SK-MEL-5 (cell line): ENCODE measurements around the gene WIZ. TPM values are rescaled to one million over a fixed set of nuclear protein-coding genes. Genes with fewer than 3 reads are reported as not detected.
"Not testable (repeated sequence)": the region's sequence is repeated elsewhere in the genome, so short reads cannot be mapped to it uniquely, and the experiment has no call there.

Experiments used
- DNase-seq: peaks from one replicate; pipeline ENCODE4 v3.0.0-alpha.2; 2016; ENCODE audit warnings: low read depth, low spot score
- in situ Hi-C: cut with HindIII; loops from 2 replicates; pipeline ENCODE4 v1.10.0; 2016; ENCODE audit warnings: low sequenced_read_pairs, high pct_unique_total_duplicates, low pct_unique_long_range_greater_than_20kb
- total RNA-seq: library from RNA; depleted of rRNA; stranded (reverse); fragments of >200 nt; shearing (Covaris generic); gene quantifications from 2 replicates; pipeline ENCODE4 v1.2.3, GENCODE V29; 2014

The WIZ gene
- total RNA-seq, 1 experiment from 2014 or later: 3.6 TPM

DNA sequence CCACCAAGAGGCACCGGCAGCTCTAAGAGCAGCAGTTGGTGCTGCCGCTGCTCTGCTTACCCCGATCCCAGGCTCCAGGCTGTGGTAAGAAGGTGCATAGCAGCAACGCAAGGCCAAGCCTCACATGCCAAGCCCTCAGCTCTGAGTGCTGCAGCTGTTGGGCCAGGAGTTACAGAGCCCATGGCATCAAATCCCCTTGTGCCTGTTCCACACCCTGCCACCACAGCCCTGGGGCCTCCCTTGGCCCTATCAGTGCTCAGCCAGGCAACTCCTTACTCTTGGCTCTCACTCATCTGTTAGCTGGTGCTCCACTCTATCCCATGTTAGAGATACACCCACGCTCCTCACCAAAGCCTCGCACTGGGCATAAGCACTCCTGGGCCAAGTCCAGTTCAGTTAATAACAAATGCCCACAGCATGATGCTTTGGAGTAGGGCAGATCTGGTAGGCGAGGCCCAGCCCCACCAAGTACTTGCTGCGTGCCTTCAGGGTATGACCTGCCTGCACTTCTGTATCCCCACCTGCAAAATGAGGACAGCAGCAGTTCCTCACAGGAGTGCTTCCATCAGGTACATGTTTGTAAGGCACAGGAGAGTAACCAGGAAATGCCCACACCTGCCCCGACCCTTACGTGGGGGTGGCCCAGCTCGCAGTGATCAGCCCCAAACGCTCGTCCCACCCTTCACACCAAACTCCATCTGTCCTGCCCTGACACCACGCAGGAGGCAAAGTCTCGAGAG is 47.2 kb downstream of the WIZ start:
- in situ Hi-C loops: no loop called here
- no peak for DNase-seq

DNA sequence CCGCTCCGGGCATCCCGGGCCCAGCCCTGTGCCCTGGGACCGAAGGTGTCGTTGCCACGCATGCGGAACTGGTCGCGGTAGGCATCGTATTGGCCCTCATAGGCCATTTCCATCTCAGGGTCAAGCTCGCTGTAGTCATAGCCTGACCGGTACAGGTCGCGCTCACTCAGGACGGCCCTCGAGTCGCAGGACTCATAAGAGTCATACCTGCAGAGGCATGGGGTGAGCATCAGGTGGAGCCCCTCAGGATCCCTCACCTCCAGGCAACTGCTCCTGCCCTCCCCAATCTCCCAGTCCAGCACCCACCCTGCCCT is 48.4 kb downstream of the WIZ start:
- no peak for DNase-seq
- in situ Hi-C loops: no loop called here

DNA sequence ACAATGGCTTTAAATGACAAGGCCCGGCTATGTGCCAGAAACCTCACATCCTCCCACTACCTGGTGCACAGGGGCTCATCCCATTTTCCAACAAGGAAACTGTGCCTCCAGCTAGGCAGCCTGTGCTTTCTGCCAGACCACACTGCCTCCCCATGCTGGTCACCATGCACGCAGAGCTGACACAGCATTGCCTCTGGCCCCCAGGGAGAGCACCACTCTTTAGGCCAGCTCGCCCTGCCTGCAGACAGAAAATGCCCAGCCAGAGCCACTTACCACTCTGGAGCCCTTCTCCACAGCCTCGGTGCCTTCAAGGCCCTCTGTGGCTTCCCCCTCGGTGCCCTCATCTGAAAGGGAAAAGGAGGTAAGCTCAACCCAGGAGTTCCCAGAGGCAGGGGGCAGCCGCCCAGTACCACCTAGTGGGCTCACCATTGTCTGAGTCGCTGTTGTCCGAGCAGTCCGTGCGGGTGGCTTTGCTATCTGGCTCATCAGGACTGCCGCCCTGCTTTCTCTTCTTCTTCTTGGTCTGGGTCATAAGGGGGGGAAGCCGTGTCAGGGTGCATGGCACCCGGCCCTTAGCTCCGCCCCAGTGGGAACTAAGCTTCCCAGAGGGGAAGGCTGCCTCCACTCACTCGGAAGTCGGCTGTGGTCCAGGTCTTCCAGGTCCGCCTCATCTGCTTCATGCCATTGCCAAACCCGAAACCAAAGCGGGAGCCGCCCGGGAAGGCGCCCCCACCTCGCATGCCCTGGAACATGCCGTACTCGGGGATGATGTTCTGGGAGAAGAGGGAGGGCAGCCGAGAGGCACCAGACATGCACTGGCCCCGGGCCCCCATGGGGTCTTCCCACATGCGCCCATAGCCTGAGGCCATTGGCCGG is 49.0 kb downstream of the WIZ start:
- in situ Hi-C loops: no loop called here
- no peak for DNase-seq

DNA sequence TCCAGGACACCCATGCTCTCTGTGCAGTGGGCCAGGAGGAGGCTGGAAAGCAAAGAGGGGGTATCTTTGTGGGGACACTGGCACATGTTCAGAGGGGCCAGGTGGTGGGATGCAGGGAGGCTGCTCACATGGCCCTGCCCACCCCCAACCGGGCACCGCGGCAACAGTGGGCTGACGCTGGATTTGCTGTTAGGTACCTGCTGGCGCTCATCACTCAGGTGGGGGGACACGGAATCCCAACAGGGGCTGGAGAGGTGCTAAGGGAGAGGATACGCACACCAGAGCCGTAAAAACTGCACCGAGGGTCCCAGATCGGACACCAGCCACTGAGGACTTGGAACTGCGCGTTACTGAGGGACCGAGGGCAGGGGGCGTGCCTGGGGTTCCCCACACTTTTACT is 50.1 kb downstream of the WIZ start:
- no peak for DNase-seq
- in situ Hi-C loops: no loop called here

DNA sequence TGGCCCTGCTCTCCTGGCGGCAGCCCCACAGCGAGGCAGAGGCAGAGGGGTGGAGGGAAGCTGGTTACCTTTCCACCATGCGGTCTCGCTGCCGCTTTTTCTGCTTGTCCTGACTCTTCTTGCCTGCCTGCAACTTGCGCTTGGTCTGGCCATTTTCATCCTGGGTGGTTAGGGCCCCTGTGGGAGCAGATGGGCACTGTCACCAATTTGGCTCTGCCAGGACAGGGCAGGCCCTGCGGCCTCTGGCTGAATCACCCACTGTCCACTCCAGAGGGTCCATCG is 50.6 kb downstream of the WIZ start:
- in situ Hi-C loops: no loop called here
- no peak for DNase-seq

DNA sequence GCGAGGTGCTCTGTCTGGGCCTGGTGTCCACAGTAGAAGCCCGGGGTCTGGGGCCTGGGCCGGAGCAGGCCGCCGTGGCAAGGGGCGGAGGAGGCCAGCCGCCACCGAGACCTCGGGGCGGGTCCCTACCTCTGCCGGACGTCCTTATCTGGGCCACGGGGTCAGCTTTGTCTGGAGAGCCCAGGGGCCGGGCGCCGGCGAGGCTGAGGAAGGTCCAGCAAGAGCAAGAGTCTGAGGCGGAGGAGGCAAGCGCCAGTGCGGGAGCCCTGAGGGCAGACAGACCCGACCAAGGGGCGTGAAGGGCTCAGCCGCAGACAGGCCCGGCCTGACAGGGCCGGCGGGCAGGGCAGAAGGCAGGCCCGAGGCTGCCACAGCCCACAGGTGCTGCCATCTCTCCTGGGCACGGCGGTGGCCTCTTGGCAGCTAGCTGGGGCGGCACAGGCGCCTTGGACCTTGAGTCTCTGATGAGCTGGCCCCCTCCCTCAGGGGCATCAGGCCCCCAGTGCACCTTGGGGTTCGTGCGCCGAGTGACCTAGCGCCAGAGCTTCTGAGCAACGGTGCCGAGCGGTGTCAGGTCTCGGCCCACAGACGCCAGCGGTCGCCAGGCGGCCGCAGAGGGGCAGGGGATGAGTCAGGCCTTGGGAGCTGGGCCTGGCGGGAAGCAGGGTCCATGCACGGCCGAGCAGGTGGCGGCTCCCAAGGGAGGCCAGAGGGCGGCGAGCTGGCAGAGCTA is 51.1 kb downstream of the WIZ start:
- DNase-seq: no peak
- in situ Hi-C loops: no loop called here

DNA sequence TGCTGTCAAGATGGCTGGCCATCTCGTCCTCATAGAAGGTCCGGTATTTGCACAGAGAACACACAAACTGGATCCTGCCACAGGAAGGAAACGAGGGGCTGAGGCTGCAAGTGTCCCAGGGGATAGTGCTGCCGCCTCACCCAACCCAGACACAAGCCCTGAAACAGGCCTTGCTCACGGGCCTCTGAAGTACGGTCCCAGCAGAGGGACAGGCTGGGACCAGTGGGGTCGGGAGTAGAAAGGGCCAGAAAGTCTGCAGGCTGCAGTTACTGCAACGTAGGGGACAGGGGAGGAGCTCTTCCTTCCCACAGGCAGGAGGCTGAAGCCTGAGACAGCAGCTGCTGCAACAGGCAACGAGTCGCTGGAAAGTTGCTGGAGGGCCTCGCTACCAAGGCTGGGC is 52.0 kb downstream of the WIZ start:
- no peak for DNase-seq
- in situ Hi-C loops: no loop called here

DNA sequence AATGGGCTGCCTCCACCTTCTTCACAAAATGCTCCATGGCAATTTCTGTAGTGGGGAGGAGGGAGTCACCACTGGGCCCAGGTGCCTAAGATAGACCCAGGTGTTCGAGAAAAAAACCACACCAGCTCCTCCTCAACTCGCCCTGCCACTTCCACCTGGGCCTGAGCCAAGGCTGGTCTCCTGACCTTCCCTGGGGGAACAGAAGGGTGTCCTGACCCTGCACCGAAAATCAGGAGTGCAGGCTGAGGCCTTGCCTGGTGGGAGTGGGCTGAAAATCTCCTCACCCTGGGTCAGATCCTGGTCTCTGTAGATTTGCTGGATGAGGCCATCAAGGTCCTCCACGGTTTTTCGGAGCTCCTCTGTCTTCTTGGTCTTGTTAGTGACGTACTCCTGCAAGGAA is 52.5 kb downstream of the WIZ start:
- in situ Hi-C loops: no loop called here
- no peak for DNase-seq

DNA sequence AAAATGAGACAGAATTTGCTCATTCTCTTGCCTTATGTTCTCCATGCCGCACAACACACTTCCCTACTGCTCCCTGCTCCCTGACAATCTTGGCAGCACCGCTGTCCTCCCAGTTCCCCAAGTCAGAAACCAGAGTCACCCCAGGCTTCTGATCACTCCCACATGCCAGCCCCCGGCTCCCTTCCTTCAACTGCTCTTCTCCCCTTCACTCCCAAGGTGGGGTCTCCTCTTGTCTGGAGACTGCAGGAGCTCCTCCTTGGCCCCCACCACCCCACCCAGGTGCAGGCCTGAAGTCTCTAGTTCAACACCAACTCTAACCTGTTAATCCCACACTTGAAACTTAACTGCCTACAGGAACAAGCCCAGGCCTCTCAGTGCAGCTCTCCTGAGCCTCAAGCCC is 53.3 kb downstream of the WIZ start:
- no peak for DNase-seq
- in situ Hi-C loops: no loop called here

DNA sequence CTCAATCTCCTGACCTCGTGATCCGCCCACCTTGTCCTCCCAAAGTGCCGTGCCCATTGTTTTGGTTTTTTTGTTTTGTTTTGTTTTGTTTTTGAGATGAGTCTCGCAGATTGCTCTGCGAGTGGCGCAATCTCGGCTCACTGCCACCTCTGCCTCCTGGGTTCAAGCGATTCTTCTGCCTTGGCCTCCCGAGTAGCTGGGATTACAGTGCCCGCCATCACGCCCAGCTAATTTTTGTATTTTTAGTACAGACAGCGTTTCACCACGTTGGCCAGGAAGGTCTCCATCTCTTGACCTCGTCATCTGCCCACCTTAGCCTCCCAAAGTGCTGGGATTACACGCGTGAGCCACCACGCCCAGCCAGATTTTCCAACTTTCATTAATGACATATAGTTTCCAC is 54.5 kb downstream of the WIZ start:
- DNase-seq, in situ Hi-C loops: not testable (repeated sequence)

DNA sequence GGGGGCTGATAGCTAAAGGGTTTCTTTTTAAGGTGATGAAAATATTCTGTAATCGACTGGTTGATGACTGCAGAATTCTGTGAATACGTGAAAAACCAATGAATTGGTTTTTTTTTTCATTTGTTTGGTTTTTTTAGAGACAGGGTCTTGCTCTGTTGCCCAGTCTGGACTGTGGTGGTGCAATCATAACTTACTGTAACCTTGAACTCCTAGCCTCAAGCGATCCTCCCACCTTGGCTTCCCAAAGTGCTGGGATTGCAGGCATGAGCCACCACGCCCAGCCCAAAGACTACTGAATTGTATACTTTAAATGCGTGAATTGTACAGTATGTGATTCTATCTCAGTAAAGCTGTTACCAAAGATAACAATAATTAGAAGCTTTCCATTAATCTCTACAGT is 55.3 kb downstream of the WIZ start:
- DNase-seq: no peak
- in situ Hi-C loops: no loop called here

DNA sequence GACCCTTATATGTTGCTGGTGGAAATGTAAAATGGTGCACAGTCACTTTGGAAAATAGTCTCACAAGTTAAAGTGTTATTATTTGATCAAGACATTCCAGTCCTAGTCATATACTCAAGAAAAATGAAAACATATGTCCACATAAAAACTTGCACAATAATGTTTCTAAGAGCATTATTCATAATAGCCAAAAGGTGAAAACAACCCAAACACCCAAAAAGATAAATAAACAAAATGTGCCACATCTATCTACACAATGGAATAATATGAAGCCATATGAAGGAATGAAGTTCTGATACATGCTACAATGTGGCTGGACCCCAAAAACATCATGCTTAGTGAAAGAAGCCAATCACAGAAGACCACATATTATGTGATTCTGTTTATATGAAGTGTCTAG is 55.8 kb downstream of the WIZ start:
- in situ Hi-C loops: no loop called here
- no peak for DNase-seq

DNA sequence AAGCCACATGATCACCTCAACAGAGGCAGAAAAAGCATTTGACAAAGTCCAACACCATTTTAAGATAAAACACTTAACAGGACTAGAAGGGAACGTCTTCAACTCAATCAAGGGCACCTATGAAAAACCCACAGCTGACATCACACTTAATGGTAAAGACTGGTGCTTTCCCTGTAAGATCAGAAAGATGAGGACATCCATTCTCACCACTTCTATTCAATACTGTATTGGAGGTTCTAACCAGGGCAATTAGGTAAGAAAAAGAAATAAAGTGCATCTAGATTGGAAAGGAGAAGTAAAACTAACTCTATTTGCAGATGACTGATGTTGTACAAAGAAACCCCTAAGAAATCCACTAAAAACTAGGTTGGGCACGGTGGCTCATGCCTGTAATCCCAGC is 58.9 kb downstream of the WIZ start:
- in situ Hi-C loops: no loop called here
- no peak for DNase-seq

DNA sequence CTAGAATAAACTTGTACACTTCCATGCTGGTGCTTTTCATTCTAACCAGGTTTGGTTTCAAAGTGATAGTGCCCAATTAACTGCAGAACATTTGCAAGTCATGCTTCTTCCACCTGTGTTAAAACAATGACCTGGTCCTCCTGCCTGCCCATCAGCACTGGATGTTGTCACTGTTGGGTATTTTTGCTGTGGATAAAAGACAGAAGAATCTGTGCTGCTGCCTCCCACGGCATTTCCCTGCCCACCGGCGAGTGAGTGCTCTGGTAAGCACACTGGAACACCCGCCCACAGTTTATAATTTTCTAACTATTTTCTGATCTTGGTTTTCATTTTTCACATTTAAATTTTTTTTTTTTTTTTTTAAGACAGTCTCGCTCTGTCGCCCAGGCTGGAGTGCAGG is 67.9 kb downstream of the WIZ start:
- in situ Hi-C loops: no loop called here
- no peak for DNase-seq

DNA sequence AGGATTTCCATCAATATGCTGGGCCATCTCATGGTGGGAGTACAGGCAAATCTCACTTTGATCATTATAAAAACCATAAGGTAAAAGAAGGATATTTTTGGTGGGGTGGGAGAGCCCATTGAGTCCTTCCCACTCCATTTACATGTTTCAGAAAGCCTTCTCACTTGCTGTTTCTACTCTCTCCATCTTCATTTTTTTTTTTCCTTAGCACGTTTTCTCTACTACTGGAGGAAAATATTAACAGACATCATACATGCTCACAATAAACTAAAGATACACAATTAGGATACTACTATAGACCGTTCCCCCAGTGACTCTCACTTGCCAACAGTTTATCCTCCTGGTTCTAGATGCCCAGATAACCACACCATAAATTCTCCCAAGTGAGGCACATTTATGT is 68.3 kb downstream of the WIZ start:
- DNase-seq: no peak
- in situ Hi-C loops: no loop called here

DNA sequence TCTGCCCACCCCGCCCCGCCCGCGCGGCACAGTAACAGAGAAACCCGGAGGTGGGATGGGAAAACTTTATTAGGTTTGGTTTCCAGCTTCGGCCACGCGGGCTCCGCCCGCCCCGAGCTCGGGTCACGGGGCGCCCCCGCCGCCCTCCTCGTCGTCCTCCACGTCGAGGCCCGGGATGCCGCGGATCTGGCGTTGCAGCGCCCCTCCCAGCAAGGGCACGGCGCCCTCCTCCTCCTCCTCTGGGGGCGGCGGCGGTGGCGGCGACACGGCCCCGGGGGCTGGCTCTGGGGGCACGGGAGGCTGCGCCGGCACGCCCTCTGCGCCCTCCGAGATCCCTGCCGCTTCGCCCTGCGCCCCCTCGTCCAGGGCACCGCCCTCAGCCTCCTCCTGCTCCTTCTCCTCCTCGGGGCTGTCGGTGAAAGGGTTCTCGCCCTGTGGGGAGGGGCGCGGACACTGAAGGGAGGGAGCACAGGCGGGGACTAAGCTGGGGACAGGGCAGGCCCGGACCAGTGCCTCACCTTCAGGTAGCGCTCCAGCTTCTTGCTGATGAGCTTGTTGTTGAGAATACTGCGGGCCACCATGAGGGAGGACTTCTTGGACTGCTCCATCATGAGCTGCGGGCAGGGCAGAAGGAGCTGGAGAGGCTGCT is 69.6 kb downstream of the WIZ start:
- DNase-seq: peak; percentile 43
- in situ Hi-C loops: no loop called here

DNA sequence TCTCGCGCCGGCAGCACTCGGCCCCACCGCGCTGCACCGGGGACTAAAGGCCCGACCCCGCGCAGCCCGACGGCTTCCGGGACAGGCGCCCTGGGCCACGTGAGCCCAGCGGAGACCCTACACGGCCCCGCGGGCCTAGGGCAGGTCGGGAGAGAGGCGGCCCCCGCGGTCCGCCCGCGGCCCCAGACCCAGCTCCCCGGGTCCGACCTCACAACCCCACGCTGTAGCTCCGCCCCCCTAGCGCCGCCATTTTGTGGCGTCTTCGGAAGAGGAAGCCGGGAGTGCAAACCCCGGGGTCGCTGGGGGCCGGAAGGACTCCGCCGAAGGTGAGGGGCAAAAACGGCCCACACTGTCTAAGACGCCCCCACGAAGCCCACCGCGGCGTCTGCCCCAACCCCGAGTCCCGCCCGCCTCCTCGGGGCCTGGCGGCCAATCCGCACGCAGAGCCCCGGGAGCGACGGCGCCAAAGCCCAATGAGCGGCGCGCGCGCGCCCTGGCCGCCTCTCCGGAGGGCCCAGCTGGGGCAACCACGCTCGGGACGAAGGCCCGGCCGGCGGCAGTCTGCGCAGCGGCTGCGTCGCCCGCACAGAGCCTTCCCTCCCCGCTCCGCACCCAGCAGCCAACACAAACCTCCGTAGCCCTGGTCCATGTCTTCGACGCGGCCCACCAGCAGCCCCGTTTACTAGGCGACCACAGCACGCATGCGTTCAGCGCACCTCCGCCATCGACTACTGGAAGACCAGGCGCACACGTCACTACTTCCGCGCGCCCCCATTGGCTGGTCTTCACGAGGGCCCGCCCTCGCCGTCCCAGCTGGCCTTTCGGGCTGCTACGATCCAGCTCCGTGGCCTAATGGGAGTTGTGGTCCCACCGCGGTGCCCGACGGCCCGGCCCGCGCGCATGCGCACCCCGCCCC is 70.4 kb downstream of the WIZ start, which contains the start of gene AKAP8:
Gene AKAP8 (minus strand): TSS at position 705 of the 916 bp plus-strand sequence. CDS start 56 bp downstream, at position 649.
- in situ Hi-C loops: no loop called here

More for the DNA sequence above, 70.4 kb downstream of the WIZ start, which contains the start of gene AKAP8:
- DNase-seq: peak; percentile 96
